HCT116 (cell line): ENCODE data around the gene SNX1. TPM values are rescaled to one million over a fixed set of nuclear protein-coding genes. Genes with fewer than 3 reads are reported as not detected.
"Not testable (repeated sequence)": the region's sequence is repeated elsewhere in the genome, so short reads cannot be mapped to it uniquely, and the experiment has no call there.

Experiments used
- ATAC-seq: fragments of 200-7000 bp; cut with Tn5 transposase; 2 replicates; pipeline ENCODE4 v1.9.1; 2020; ENCODE audit warnings: mild to moderate bottlenecking, moderate library complexity
- BruUV-seq: library from RNA; stranded (reverse); fragments of 400-500 nt; replicated peaks from 2 replicates; lab custom pipeline; 2021; lab: Mats Ljungman, UMichigan
- CTCF ChIA-PET: fragments of 300-600 bp; sonication (Branson Sonifier 250); formaldehyde crosslinking; loops from one replicate; lab custom pipeline; 2021; ENCODE audit warnings: antibody characterized with exemption; lab: Charles Lee
- POLR2A ChIA-PET: fragments of 300-600, 350-600 bp; sonication (Branson Sonifier 250); formaldehyde crosslinking; loops from one replicate; lab custom pipeline; 2021; ENCODE audit warnings: antibody characterized with exemption; lab: Charles Lee
- RAD21 ChIA-PET, 2 experiments: fragments of 300-600 bp; sonication (Branson Sonifier 250); formaldehyde crosslinking; loops; one replicate each; lab custom pipeline; 2023; ENCODE audit warnings: low total read pairs in 2 of 2; ENCODE audit not compliant: uncharacterized antibody in 2 of 2, unreplicated experiment in 2 of 2, low non-redundant PET in 1 of 2; lab: Charles Lee
- DNase-seq: peaks from one replicate; pipeline ENCODE4 v3.0.0-alpha.2; 2010; ENCODE audit warnings: low read depth, low spot score
- H2AFZ ChIP-seq: fragments of 200-600 bp; shearing (Covaris generic), sonication (generic); 2 replicates; pipeline ENCODE4 v1.6.1; 2017; ENCODE audit warnings: low read depth, mixed run types, mixed read lengths, antibody characterized with exemption, low read length; ENCODE audit not compliant: poor library complexity, severe bottlenecking
- H3K27ac ChIP-seq: 2 replicates; pipeline ENCODE4 v1.5.1; 2012; ENCODE audit warnings: low read depth, low read length
- H3K27me3 ChIP-seq: fragments of 200-600 bp; sonication (generic); 2 replicates; pipeline ENCODE4 v1.6.1; 2016; ENCODE audit warnings: mixed run types, low read length, mixed read lengths; ENCODE audit not compliant: insufficient read depth
- H3K36me3 ChIP-seq, 2 experiments: fragments of 200-500 bp in 1 of 2; fragments of 200-600 bp in 1 of 2; sonication (Bioruptor generic) in 1 of 2; sonication (generic) in 1 of 2; 2 replicates each; pipeline versions ENCODE4 v1.5.1 to v1.6.1; 2014 to 2016; ENCODE audit warnings: low read length in 2 of 2, inconsistent platforms in 1 of 2, mixed read lengths in 1 of 2, mixed run types in 1 of 2; ENCODE audit not compliant: insufficient read depth in 2 of 2, control insufficient read depth in 1 of 2
- H3K4me1 ChIP-seq, 2 experiments: fragments of 200-600 bp in 1 of 2; sonication (generic) in 1 of 2; 2 replicates each; pipeline versions ENCODE4 v1.5.1 to v1.6.1; 2012 to 2017; ENCODE audit warnings: low read length in 2 of 2, inconsistent platforms in 1 of 2, mild to moderate bottlenecking in 1 of 2, mixed read lengths in 1 of 2, mixed run types in 1 of 2, moderate library complexity in 1 of 2; ENCODE audit not compliant: insufficient read depth in 2 of 2, control insufficient read depth in 1 of 2
- H3K4me2 ChIP-seq: fragments of 200-600 bp; sonication (generic); 2 replicates; pipeline ENCODE4 v1.6.1; 2017; ENCODE audit warnings: mixed run types, low read length, mixed read lengths
- H3K4me3 ChIP-seq, 2 experiments: fragments of 200-600 bp in 1 of 2; sonication (generic) in 1 of 2; replicated peaks in 1 of 2; 2 replicates each; pipeline ENCODE4 v1.5.1; 2011 to 2016; ENCODE audit warnings: low read length in 2 of 2, control low read depth in 1 of 2, low read depth in 1 of 2, mild to moderate bottlenecking in 1 of 2, mixed read lengths in 1 of 2, mixed run types in 1 of 2
- H3K79me2 ChIP-seq: fragments of 200-600 bp; sonication (generic); 2 replicates; pipeline ENCODE4 v1.6.1; 2017; ENCODE audit warnings: mild to moderate bottlenecking, mixed run types, low read length, moderate library complexity, mixed read lengths; ENCODE audit not compliant: insufficient read depth
- H3K9ac ChIP-seq: fragments of 200-600 bp; sonication (generic); 2 replicates; pipeline ENCODE4 v1.6.1; 2016; ENCODE audit warnings: low read length, mixed read lengths
- H3K9me2 ChIP-seq: fragments of 200-600 bp; sonication (generic), shearing (Covaris generic); 2 replicates; pipeline ENCODE4 v1.6.1; 2017; ENCODE audit warnings: mixed run types, mild to moderate bottlenecking, moderate library complexity; ENCODE audit not compliant: insufficient read depth
- H3K9me3 ChIP-seq, 2 experiments: fragments of 200-500 bp in 1 of 2; fragments of 200-600 bp in 1 of 2; sonication (Bioruptor generic) in 1 of 2; sonication (generic) in 1 of 2; 2 replicates each; pipeline ENCODE4 v1.6.1; 2014 to 2017; ENCODE audit warnings: low read length in 2 of 2, mixed read lengths in 2 of 2, inconsistent platforms in 1 of 2, low read depth in 1 of 2, mild to moderate bottlenecking in 1 of 2, mixed run types in 1 of 2, moderate library complexity in 1 of 2; ENCODE audit not compliant: control insufficient read depth in 1 of 2, insufficient read depth in 1 of 2
- H4K20me1 ChIP-seq: fragments of 200-600 bp; sonication (generic), shearing (Covaris generic); 2 replicates; pipeline ENCODE4 v1.6.1; 2017; ENCODE audit warnings: mixed run types, mild to moderate bottlenecking, moderate library complexity; ENCODE audit not compliant: insufficient read depth
- CBX3 ChIP-seq: IDR thresholded peaks from 2 replicates; pipeline ENCODE4 v1.6.1; 2012; ENCODE audit warnings: low read depth
- CEBPB ChIP-seq: IDR thresholded peaks from 2 replicates; pipeline ENCODE4 v1.6.1; 2012; ENCODE audit warnings: low read depth
- EGR1 ChIP-seq: IDR thresholded peaks from 2 replicates; pipeline ENCODE4 v1.6.1; 2012; ENCODE audit warnings: low read depth
- ELF1 ChIP-seq: IDR thresholded peaks from 2 replicates; pipeline ENCODE4 v1.6.1; 2012; ENCODE audit warnings: low read depth, borderline replicate concordance
- EZH2 ChIP-seq: fragments of 200-600 bp; sonication (generic); IDR thresholded peaks from 2 replicates; pipeline ENCODE4 v1.6.1; 2017; ENCODE audit warnings: antibody characterized with exemption, mixed run types
- FOSL1 ChIP-seq: IDR thresholded peaks from 2 replicates; pipeline ENCODE4 v1.6.1; 2012; ENCODE audit warnings: low read depth
- JUND ChIP-seq: IDR thresholded peaks from 2 replicates; pipeline ENCODE4 v1.6.1; 2012
- POLR2A ChIP-seq: IDR thresholded peaks from 2 replicates; pipeline ENCODE4 v1.7.0; 2011; ENCODE audit warnings: borderline replicate concordance; ENCODE audit not compliant: insufficient read depth, insufficient read length; ENCODE audit errors: extremely low read depth
- REST ChIP-seq: IDR thresholded peaks from 2 replicates; pipeline ENCODE4 v1.6.1; 2012; ENCODE audit warnings: low read depth
- SIN3A ChIP-seq: IDR thresholded peaks from 2 replicates; pipeline ENCODE4 v1.6.1; 2012; ENCODE audit warnings: low read depth
- SP1 ChIP-seq: IDR thresholded peaks from 2 replicates; pipeline ENCODE4 v1.6.1; 2012; ENCODE audit warnings: low read depth
- SRF ChIP-seq: IDR thresholded peaks from 2 replicates; pipeline ENCODE4 v1.6.1; 2012; ENCODE audit warnings: low read depth
- ZBTB33 ChIP-seq: IDR thresholded peaks from 2 replicates; pipeline ENCODE4 v1.6.1; 2011; ENCODE audit warnings: mild to moderate bottlenecking, low read length, moderate library complexity; ENCODE audit not compliant: insufficient replicate concordance; ENCODE audit errors: extremely low read depth
- ZFX ChIP-seq: fragments of 450-650 bp; IDR thresholded peaks from 2 replicates; pipeline ENCODE4 v1.6.1; 2017
- ZNF274 ChIP-seq: fragments of 200-500 bp; sonication (Bioruptor generic); IDR thresholded peaks from 2 replicates; pipeline ENCODE4 v1.6.1; 2014; ENCODE audit warnings: mild to moderate bottlenecking, low read depth, low read length, inconsistent platforms
- intact Hi-C: fragments of 100-400 bp; cut with micrococcal nuclease; formaldehyde crosslinking; loops from 2 replicates; pipeline ENCODE4 v1.10.0; 2022
- total RNA-seq: library from RNA; stranded (reverse); gene quantifications from one replicate; pipeline ENCODE4 v1.2.1, GENCODE V29; 2021; ENCODE audit not compliant: unreplicated experiment
- TF ChIP-seq, protein P1 (sequence below): IDR thresholded peaks from 2 replicates; pipeline ENCODE4 v1.6.1; 2012

Gene SNX1
- total RNA-seq, 1 experiment from 2014 or later: 91.9 TPM

DNA sequence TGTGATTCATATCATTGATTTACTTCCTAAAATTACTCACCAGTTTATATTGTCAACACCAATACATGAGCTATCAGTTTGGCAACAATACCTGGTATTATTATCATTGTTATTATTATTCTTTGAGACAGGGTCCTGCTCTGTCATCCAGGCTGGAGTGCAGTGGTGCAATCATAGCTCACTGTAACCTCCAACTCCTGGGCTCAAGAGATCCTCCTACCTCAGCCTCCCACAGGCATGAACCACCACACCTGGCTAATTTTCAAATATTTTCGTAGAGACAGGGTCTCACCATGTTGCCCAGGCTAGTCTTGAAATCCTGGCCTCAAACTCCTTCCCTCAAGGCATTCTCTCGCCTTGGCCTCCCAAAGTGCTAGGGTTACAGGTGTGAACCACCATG, 22.3 kb upstream of the SNX1 start:
- H3K4me2 ChIP-seq, RAD21 ChIA-PET, H3K27me3 ChIP-seq: not testable (repeated sequence)

DNA sequence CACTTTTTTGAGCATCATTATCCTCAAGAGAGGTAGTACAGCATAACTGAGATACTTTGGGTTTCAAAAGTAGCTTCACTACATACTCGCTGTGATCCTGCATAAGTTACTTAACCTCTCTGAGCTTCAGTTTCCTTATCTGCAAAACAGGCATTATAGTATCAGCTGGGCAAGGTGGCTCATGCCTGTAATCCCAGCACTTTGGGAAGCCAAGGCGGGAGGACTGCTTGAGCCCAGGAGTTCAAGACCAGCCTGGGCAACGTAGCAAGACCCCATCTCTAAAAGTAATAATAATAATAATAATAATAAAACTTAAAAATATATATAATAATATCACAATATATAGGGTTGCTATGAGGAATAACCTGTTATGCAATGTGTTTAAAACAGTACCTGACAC, 13.0 kb upstream of the SNX1 start:
- ATAC-seq (no peak), DNase-seq (no peak)
- Histone ChIP-seq H3K9me3 (no peaks in the 10 kb centered on the region), H3K9ac (no peak overlapping the region), H3K79me2 (peaks cover 31% of the 10 kb centered on the region), H3K27me3 (no peaks in the 10 kb centered on the region), H3K4me2 (no peak overlapping the region), H4K20me1 (no peaks in the 10 kb centered on the region), H3K4me3 (no peak overlapping the region), H3K9me2 (no peaks in the 10 kb centered on the region), H3K27ac (no peak overlapping the region), H3K4me1 (no peaks in the 10 kb centered on the region), H2AFZ (no peak overlapping the region), H3K36me3 (peaks cover 9 to 12% of the 10 kb centered on the region in 2 experiments)
- no TSS peak for BruUV-seq
- RAD21 ChIA-PET: no interaction called here
- POLR2A ChIA-PET: no interaction called here
- no peak for TF ChIP-seq EGR1
- no peak for TF ChIP-seq ZBTB33
- TF ChIP-seq CEBPB: no peak
- no peak for TF ChIP-seq FOSL1
- TF ChIP-seq JUND: no peak
- TF ChIP-seq SRF: no peak
- TF ChIP-seq ZFX: no peak
- no peak for TF ChIP-seq SIN3A
- no peak for TF ChIP-seq POLR2A
- no peak for TF ChIP-seq ELF1
- TF ChIP-seq EZH2: no peak
- no peak for TF ChIP-seq CBX3
- TF ChIP-seq REST: no peak
- TF ChIP-seq ZNF274: no peak
- TF ChIP-seq SP1: no peak
- TF ChIP-seq, protein P1, sequence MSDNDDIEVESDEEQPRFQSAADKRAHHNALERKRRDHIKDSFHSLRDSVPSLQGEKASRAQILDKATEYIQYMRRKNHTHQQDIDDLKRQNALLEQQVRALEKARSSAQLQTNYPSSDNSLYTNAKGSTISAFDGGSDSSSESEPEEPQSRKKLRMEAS: no peak
- intact Hi-C loops: no loop called here
- CTCF ChIA-PET: no interaction called here

More for the DNA sequence above, 22.3 kb upstream of the SNX1 start:
- H3K9ac ChIP-seq, DNase-seq, H2AFZ ChIP-seq, H4K20me1 ChIP-seq, BruUV-seq, H3K9me3 ChIP-seq, H3K9me2 ChIP-seq, intact Hi-C loops, ATAC-seq, H3K4me3 ChIP-seq, H3K27ac ChIP-seq: not testable (repeated sequence)
- peaks cover 0 to 21% of the 10 kb centered on the region in 2 experiments; a peak in 1 of 4 replicates for H3K4me1 ChIP-seq
- POLR2A ChIA-PET: interaction anchor here (2.4 kb wide), 1 partner anchor 20 kb away, joined by 9 read pairs; the partner anchor contains the start of gene CIAO2A
- peaks cover 4 to 17% of the 10 kb centered on the region in 2 experiments; a peak in 2 of 4 replicates for H3K36me3 ChIP-seq
- peaks cover 12% of the 10 kb centered on the region for H3K79me2 ChIP-seq
- CTCF ChIA-PET: interaction anchor here (1.2 kb wide), 1 partner anchor 463 kb away, joined by 3 read pairs; no protein-coding TSS in a partner anchor
